GM10847 (cell line): ENCODE measurements around the gene KIAA1217.

Experiments
- POLR2A ChIP-seq: IDR thresholded peaks from 2 replicates; pipeline ENCODE4 v1.6.1; 2011; ENCODE audit not compliant: insufficient read length; ENCODE audit errors: extremely low read depth

KIAA1217 gene

GRCh38 chr10:24201503-24202180 lies 7.3 kb upstream of the KIAA1217 start:
- TF ChIP-seq POLR2A, result no peak

DNA sequence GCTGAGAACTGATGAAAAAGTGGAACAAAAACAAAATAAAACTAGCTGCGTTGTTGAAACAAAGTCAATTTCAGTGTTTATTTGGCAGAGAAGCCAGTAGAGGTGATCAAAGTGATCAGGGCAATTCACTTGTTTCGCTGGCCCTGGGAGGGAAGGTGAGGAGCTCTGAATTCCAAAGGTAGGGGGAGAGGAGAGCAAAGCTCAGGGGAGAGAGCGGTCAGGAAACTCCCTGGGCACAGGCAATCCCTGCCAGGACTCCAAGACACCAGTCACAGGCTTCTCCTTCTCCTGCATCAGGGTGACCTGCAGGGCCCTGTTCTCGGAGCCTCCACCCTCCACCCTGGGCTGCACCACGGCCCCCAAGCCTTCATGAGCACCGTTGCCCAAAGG lies 6.8 kb upstream of the KIAA1217 start:
- TF ChIP-seq POLR2A, result no peak

GRCh38 chr10:24205821-24206220 lies 3.1 kb upstream of the KIAA1217 start:
- TF ChIP-seq POLR2A, result no peak

GRCh38 chr10:24206334-24206733 lies 2.6 kb upstream of the KIAA1217 start:
- TF ChIP-seq POLR2A, result no peak

- TF ChIP-seq POLR2A, result no peak
These were observed 2.0 kb upstream of the KIAA1217 start for GRCh38 chr10:24206926-24207325.

GRCh38 chr10:24207341-24207740 lies 1.6 kb upstream of the KIAA1217 start:
- TF ChIP-seq POLR2A, result no peak

DNA sequence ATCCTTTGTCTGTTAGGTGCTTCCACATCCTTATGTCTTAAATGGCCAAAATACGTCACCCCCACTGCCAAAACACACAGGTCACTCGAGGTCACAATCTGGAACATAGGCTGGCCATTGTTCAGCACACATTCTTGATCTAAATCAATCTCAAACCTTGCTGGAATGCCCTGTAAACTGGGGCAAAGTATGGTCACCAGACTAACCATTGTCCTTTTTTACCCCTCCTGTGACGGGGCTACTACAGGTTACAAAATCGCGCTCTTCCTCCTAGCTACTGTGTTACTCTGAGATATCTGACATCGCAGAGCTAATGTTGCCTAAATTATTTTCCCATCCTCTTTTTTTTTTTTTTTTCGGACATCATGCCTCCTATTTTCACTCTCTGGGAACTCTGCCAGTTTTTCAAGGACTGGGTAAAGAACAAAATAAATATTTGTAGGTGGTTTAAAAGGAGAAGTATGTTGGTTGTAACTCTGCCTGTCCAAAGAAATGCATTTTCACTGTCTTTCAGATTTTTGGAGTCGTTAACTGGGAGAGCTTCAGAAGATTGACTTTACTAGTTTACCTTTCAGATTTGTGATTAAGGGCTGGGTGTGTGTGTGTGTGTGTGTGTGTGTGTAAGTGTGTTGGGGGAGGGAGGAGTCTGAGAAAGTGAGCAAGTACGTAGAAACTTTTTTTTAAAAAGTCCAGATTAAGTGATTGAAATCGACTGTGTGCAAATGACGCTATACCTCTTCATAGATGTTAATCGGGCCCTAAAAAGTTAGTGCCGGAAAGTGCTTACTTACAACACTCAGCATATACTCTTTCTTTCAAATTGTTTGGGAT lies 942 bp upstream of the KIAA1217 start:
- no peak for TF ChIP-seq POLR2A

DNA sequence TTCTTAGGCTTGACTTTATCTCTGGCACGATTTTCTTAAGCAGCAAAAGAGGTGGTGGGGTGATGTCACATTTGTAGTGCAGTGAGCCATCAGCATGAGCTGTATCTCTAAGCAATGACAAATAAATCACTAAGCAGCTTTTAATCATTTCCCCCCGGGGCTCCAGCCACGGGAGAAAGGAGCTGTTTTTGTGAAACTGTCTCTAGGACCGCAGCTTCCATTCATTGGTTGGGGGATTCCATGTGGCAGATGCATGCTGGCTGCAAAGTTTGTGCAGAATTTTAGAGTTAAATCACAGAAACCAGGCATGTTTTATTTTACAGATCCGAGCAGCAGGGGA lies 464 bp downstream of the KIAA1217 start:
- TF ChIP-seq POLR2A, result no peak

DNA sequence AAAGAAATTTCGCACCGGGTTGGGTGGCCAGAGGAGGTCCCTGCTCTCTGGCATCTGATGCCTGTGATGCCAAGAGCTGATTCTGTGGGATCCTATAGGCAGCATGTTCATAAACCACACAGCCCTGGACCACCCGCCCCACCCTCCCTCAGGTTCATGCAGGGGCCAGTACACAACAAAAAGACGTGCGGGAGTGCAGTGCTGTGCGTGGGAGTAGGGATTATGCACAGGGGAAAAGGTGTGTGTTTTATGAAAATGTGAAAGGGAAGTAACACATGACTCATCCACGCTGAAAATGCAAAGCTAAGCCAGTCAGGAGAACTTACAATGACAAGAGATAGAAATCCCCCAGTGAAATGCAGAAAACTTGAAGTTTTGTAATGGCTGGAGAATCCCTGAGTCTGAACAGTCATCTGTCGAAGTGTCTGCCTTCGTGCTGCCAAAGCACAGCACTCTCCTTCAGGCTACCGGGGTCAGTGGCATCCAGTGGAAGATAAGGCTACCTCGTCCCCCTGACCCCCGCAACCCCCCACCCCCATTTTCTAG lies 1.1 kb downstream of the KIAA1217 start:
- TF ChIP-seq POLR2A, result no peak

DNA sequence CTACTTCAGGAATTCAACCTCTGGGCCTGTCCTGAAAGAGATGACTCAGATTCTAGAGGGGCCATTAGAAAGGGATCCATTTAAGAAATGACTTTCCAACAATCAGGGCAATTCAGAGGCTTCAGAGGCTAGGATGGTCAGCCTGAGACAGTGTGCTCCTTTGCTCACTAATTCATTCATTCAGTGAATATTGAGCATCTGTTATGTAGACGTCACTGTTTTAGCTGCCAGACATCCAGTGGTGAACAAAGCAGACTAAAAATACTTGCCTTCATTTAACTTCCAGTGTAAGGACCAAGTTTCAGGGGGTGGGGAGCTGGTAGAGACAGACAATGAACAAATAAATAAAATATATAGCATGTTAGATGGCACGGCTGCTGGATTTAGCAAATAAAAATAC lies 1.6 kb downstream of the KIAA1217 start:
- TF ChIP-seq POLR2A, result no peak

- TF ChIP-seq POLR2A, result no peak
These were observed 4.3 kb downstream of the KIAA1217 start for GRCh38 chr10:24213266-24213665.

DNA sequence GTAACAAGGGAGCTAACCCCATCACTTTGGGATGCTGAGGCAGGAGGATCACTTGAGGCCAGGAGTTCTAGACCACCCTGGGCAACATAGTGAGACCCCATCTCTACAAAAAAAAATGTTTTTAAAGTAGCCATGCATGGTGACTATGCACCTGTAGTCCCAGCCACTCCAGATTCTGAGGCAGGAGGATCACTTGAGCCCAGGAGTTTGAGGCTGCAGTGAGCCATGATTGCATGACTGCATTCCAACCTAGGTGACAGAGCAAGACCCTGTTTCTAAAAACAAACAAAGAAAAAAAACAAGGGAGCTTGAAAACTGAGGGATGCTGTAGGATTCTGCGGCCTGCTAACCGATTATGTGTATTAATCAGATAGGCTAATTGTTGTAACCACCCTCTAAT lies 4.9 kb downstream of the KIAA1217 start:
- TF ChIP-seq POLR2A, result no peak

DNA sequence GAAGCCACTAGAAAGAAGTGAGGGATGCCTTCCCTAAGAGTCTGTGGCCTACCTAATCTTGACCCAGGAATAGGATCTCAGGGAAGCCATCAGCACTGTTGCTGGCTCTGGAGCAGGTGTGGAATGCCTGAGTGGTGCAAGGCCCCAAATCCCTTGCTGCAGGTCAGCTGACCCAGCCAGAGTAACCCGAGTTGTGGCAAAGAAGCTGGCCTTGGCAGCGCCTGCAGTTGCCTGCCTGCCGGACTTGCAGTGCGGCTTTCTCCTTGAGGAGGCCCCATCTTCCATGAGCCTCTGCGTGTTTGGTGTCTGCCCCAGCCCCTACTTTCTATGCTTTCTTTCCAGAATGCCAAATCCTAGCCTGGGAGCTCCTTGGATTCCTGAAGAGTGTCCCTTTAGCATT lies 5.8 kb downstream of the KIAA1217 start:
- TF ChIP-seq POLR2A, result no peak

DNA sequence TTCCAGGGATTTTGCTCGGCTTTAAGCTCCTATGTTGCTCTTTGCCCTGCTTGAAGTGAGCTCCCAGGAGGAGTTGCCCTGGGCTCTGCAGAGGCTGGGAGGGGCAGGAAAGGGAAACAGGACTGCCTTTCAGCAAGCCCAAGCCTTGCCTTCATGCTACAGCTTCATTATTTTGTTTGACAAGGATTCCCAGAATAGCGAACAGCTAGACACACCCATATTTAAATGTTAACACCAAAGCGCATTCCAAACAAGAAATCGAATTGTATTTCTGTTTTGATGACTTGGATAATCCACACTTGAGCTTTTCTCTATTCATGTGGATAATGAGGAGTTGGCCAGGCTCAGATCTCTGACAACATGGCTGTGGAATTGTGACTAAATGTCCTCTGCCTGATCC lies 6.3 kb downstream of the KIAA1217 start:
- no peak for TF ChIP-seq POLR2A

- TF ChIP-seq POLR2A, result no peak
These were observed 6.7 kb downstream of the KIAA1217 start for GRCh38 chr10:24215603-24216002.

GRCh38 chr10:24219963-24220362 lies 11.0 kb downstream of the KIAA1217 start:
- TF ChIP-seq POLR2A, result no peak
